ENCODE measurements around the gene SRCAP. TPM values are rescaled to one million over a fixed set of nuclear protein-coding genes. Genes with fewer than 3 reads are reported as not detected.
"Not testable (repeated sequence)": the region's sequence is repeated elsewhere in the genome, so short reads cannot be mapped to it uniquely, and the experiment has no call there.

SRCAP gene
- total RNA-seq, 2 experiments from 2014 or later: 48.4 to 54.0 TPM

- Mint-ChIP-seq H3K4me1 (ENCODE audit: low read depth) (peaks cover 22% of the 10 kb centered on the region), H3K9me3 (no peaks in the 10 kb centered on the region), H3K36me3 (peaks cover 32% of the 10 kb centered on the region), H3K27me3 (no peaks in the 10 kb centered on the region), H3K27ac (no peak overlapping the region), H3K4me3 (peak overlapping the region; percentile 46)
- no peak for DNase-seq
- intact Hi-C loops (cut with micrococcal nuclease): no loop called here
- CTCF ChIA-PET: no interaction called here
- POLR2A ChIA-PET: no interaction called here
Observed at GRCh38 chr16:30700971-30701370, 2.0 kb downstream of the SRCAP start.

- H3K4me3 Mint-ChIP-seq; H3K27me3 Mint-ChIP-seq; POLR2A ChIA-PET; intact Hi-C loops (cut with micrococcal nuclease); DNase-seq; H3K9me3 Mint-ChIP-seq: not testable (repeated sequence)
- Mint-ChIP-seq H3K27ac (peak overlapping the region; percentile 49), H3K36me3 (peaks cover 49% of the 10 kb centered on the region), H3K4me1 (ENCODE audit: low read depth) (peaks cover 13% of the 10 kb centered on the region)
- CTCF ChIA-PET: interaction anchor here (0.7 to 1.0 kb wide), 2 partner anchors 9 to 52 kb away, joined by 3 to 4 read pairs; partner anchors contain the start of gene PRR14
Observed at GRCh38 chr16:30703071-30703470, 4.1 kb downstream of the SRCAP start.

GRCh38 chr16:30703971-30704370 lies 5.0 kb downstream of the SRCAP start:
- no peak for DNase-seq
- ChIA-PET POLR2A (no interaction called here), CTCF (no interaction called here)
- Mint-ChIP-seq H3K36me3 (peaks cover 49% of the 10 kb centered on the region), H3K27ac (no peak overlapping the region), H3K4me1 (ENCODE audit: low read depth) (peaks cover 13% of the 10 kb centered on the region), H3K27me3 (no peaks in the 10 kb centered on the region), H3K4me3 (no peak overlapping the region), H3K9me3 (no peaks in the 10 kb centered on the region)
- intact Hi-C loops (cut with micrococcal nuclease): no loop called here

- Mint-ChIP-seq H3K9me3 (no peaks in the 10 kb centered on the region), H3K27ac (no peak overlapping the region), H3K27me3 (no peaks in the 10 kb centered on the region), H3K4me1 (ENCODE audit: low read depth) (peaks cover under 1% of the 10 kb centered on the region), H3K36me3 (peaks cover 52% of the 10 kb centered on the region), H3K4me3 (no peak overlapping the region)
- CTCF ChIA-PET: no interaction called here
- POLR2A ChIA-PET: no interaction called here
- intact Hi-C loops (cut with micrococcal nuclease): no loop called here
- DNase-seq: no peak
Observed at GRCh38 chr16:30706046-30706445, 7.1 kb downstream of the SRCAP start.

GRCh38 chr16:30710971-30711370 lies 12.0 kb downstream of the SRCAP start:
- H3K27me3 Mint-ChIP-seq: no peaks in the 10 kb centered on the region

GRCh38 chr16:30711712-30712111 lies 12.7 kb downstream of the SRCAP start:
- intact Hi-C loops (cut with micrococcal nuclease): no loop called here
- no peak for DNase-seq
- no peaks in the 10 kb centered on the region for H3K9me3 Mint-ChIP-seq
- H3K27ac Mint-ChIP-seq: no peak overlapping the region
- H3K4me3 Mint-ChIP-seq: no peak overlapping the region
- peaks cover 31% of the 10 kb centered on the region for H3K4me1 Mint-ChIP-seq (ENCODE audit: low read depth)
- ChIA-PET CTCF (interaction anchor here (1.2 kb wide), 1 partner anchor 18 kb away, joined by 4 read pairs; no protein-coding TSS in a partner anchor), POLR2A (interaction anchor here (0.9 kb wide), 1 partner anchor 12 kb away, joined by 3 read pairs; no protein-coding TSS in a partner anchor)
- H3K27me3 Mint-ChIP-seq: no peaks in the 10 kb centered on the region
- H3K36me3 Mint-ChIP-seq: peaks cover 78% of the 10 kb centered on the region

More at GRCh38 chr16:30710971-30711370, 12.0 kb downstream of the SRCAP start:
- H3K27ac Mint-ChIP-seq: no peak overlapping the region
- ChIA-PET CTCF (interaction anchor here (1.2 kb wide), 1 partner anchor 17 kb away, joined by 4 read pairs; no protein-coding TSS in a partner anchor), POLR2A (interaction anchor here (0.5 to 0.9 kb wide), 2 partner anchors 12 to 13 kb away, joined by 3 read pairs; partner anchors contain the start of gene SRCAP)
- intact Hi-C loops (cut with micrococcal nuclease): no loop called here
- no peaks in the 10 kb centered on the region for H3K9me3 Mint-ChIP-seq
- no peak for DNase-seq
- H3K36me3 Mint-ChIP-seq: peaks cover 74% of the 10 kb centered on the region
- no peak overlapping the region for H3K4me3 Mint-ChIP-seq
- peaks cover 23% of the 10 kb centered on the region for H3K4me1 Mint-ChIP-seq (ENCODE audit: low read depth)

GRCh38 chr16:30715750-30716445 lies 16.9 kb downstream of the SRCAP start:
- H3K36me3 Mint-ChIP-seq: peaks cover 65% of the 10 kb centered on the region
- intact Hi-C loops (cut with micrococcal nuclease): loop anchor here (1.0 kb wide), 1 partner anchor 17 kb away; the partner anchor contains the start of gene SRCAP
- CTCF ChIA-PET: no interaction called here
- peaks cover 37% of the 10 kb centered on the region for H3K4me1 Mint-ChIP-seq (ENCODE audit: low read depth)
- H3K27me3 Mint-ChIP-seq: no peaks in the 10 kb centered on the region
- POLR2A ChIA-PET: no interaction called here
- H3K27ac Mint-ChIP-seq: peak overlapping the region; percentile 97
- peak overlapping the region; percentile 42 for H3K4me3 Mint-ChIP-seq
- H3K9me3 Mint-ChIP-seq: no peaks in the 10 kb centered on the region
- DNase-seq: peak; percentile 63

GRCh38 chr16:30720086-30720485 lies 21.1 kb downstream of the SRCAP start:
- H3K36me3 Mint-ChIP-seq: peaks cover 71% of the 10 kb centered on the region
- no peak overlapping the region for H3K27ac Mint-ChIP-seq
- CTCF ChIA-PET: no interaction called here
- no peaks in the 10 kb centered on the region for H3K27me3 Mint-ChIP-seq
- no peaks in the 10 kb centered on the region for H3K9me3 Mint-ChIP-seq
- no peak overlapping the region for H3K4me3 Mint-ChIP-seq
- peaks cover 22% of the 10 kb centered on the region for H3K4me1 Mint-ChIP-seq (ENCODE audit: low read depth)
- DNase-seq: no peak
- POLR2A ChIA-PET: no interaction called here
- intact Hi-C loops (cut with micrococcal nuclease): no loop called here

- DNase-seq: no peak
- intact Hi-C loops (cut with micrococcal nuclease): no loop called here
- CTCF ChIA-PET: no interaction called here
- Mint-ChIP-seq H3K27ac (no peak overlapping the region), H3K4me3 (no peak overlapping the region), H3K4me1 (ENCODE audit: low read depth) (peaks cover 16% of the 10 kb centered on the region), H3K9me3 (no peaks in the 10 kb centered on the region), H3K36me3 (peaks cover 71% of the 10 kb centered on the region), H3K27me3 (no peaks in the 10 kb centered on the region)
- POLR2A ChIA-PET: no interaction called here
Observed at GRCh38 chr16:30720694-30721093, 21.7 kb downstream of the SRCAP start.

- ChIA-PET POLR2A (no interaction called here), CTCF (no interaction called here)
- intact Hi-C loops (cut with micrococcal nuclease): no loop called here
- DNase-seq: no peak
- Mint-ChIP-seq H3K27me3 (no peaks in the 10 kb centered on the region), H3K9me3 (no peaks in the 10 kb centered on the region), H3K4me1 (ENCODE audit: low read depth) (peaks cover 11% of the 10 kb centered on the region), H3K27ac (no peak overlapping the region), H3K36me3 (peaks cover 69% of the 10 kb centered on the region), H3K4me3 (no peak overlapping the region)
Observed at GRCh38 chr16:30721167-30721566, 22.2 kb downstream of the SRCAP start.

- no peak for DNase-seq
- CTCF ChIA-PET: no interaction called here
- intact Hi-C loops (cut with micrococcal nuclease): no loop called here
- H3K27me3 Mint-ChIP-seq: no peaks in the 10 kb centered on the region
- peaks cover 7% of the 10 kb centered on the region for H3K4me1 Mint-ChIP-seq (ENCODE audit: low read depth)
- H3K36me3 Mint-ChIP-seq: peaks cover 65% of the 10 kb centered on the region
- no peak overlapping the region for H3K27ac Mint-ChIP-seq
- H3K9me3 Mint-ChIP-seq: no peaks in the 10 kb centered on the region
- POLR2A ChIA-PET: no interaction called here
- H3K4me3 Mint-ChIP-seq: no peak overlapping the region
Observed at GRCh38 chr16:30721606-30722005, 22.6 kb downstream of the SRCAP start.

- no peak for DNase-seq
- no peak overlapping the region for H3K4me3 Mint-ChIP-seq
- no peak overlapping the region for H3K27ac Mint-ChIP-seq
- ChIA-PET POLR2A (no interaction called here), CTCF (no interaction called here)
- H3K4me1 Mint-ChIP-seq (ENCODE audit: low read depth): peaks cover 2% of the 10 kb centered on the region
- intact Hi-C loops (cut with micrococcal nuclease): no loop called here
- no peaks in the 10 kb centered on the region for H3K27me3 Mint-ChIP-seq
- H3K36me3 Mint-ChIP-seq: peaks cover 61% of the 10 kb centered on the region
- no peaks in the 10 kb centered on the region for H3K9me3 Mint-ChIP-seq
Observed at GRCh38 chr16:30722443-30722842, 23.5 kb downstream of the SRCAP start.

- Mint-ChIP-seq H3K4me1 (ENCODE audit: low read depth) (peaks cover 3% of the 10 kb centered on the region), H3K27me3 (no peaks in the 10 kb centered on the region), H3K27ac (no peak overlapping the region), H3K9me3 (no peaks in the 10 kb centered on the region), H3K4me3 (no peak overlapping the region), H3K36me3 (peaks cover 63% of the 10 kb centered on the region)
- no peak for DNase-seq
- ChIA-PET POLR2A (no interaction called here), CTCF (no interaction called here)
- intact Hi-C loops (cut with micrococcal nuclease): no loop called here
Observed at GRCh38 chr16:30722916-30723315, 23.9 kb downstream of the SRCAP start.
